H1 (cell line): ENCODE measurements around the gene RBM4B. TPM values are rescaled to one million over a fixed set of nuclear protein-coding genes. Genes with fewer than 3 reads are reported as not detected.

Source experiments
- CTCF ChIA-PET: fragments of 300-600 bp; sonication (Branson Sonifier 250); formaldehyde crosslinking; loops from one replicate; lab custom pipeline; 2021; ENCODE audit not compliant: partially characterized antibody; lab: Charles Lee
- POLR2A ChIA-PET: fragments of 300-600 bp; sonication (Branson Sonifier 250); formaldehyde crosslinking; loops from one replicate; lab custom pipeline; 2021; ENCODE audit warnings: inconsistent platforms; ENCODE audit not compliant: partially characterized antibody; lab: Charles Lee
- DNase-seq, 2 experiments: peaks; one replicate each; pipeline versions ENCODE4 v3.0.0 to v3.0.0-alpha.2; 2010 to 2022; ENCODE audit warnings: low spot score in 2 of 2, low read depth in 1 of 2, mixed read lengths in 1 of 2
- FAIRE-seq: peaks from 2 replicates; lab custom pipeline; 2011; peaks lifted over from hg19 to GRCh38; lab: Jason Lieb, UNC
- H2AFZ ChIP-seq: 2 replicates; pipeline ENCODE4 v1.8.1; 2012; ENCODE audit warnings: low read length, inconsistent platforms
- H2AK5ac ChIP-seq: 2 replicates; pipeline ENCODE4 v1.6.1; 2013; ENCODE audit warnings: low read depth, low read length
- H2BK120ac ChIP-seq: replicated peaks from 2 replicates; pipeline ENCODE3; 2013; ENCODE audit warnings: low read depth, low read length, inconsistent platforms
- H2BK12ac ChIP-seq: 2 replicates; pipeline ENCODE4 v1.6.1; 2013; ENCODE audit warnings: low read depth, low read length
- H2BK15ac ChIP-seq: 2 replicates; pipeline ENCODE4 v1.6.1; 2013; ENCODE audit warnings: low read length
- H2BK20ac ChIP-seq: 2 replicates; pipeline ENCODE4 v1.6.1; 2013; ENCODE audit warnings: low read length
- H2BK5ac ChIP-seq: 2 replicates; pipeline ENCODE4 v1.6.1; 2013; ENCODE audit warnings: low read depth, low read length
- H3K14ac ChIP-seq: 2 replicates; pipeline ENCODE4 v1.6.1; 2013; ENCODE audit warnings: inconsistent platforms; ENCODE audit not compliant: insufficient read length
- H3K18ac ChIP-seq: 2 replicates; pipeline ENCODE4 v1.6.1; 2013; ENCODE audit warnings: low read length; ENCODE audit errors: extremely low read depth
- H3K23ac ChIP-seq: 2 replicates; pipeline ENCODE4 v1.6.1; 2013; ENCODE audit warnings: inconsistent platforms; ENCODE audit not compliant: insufficient read length
- H3K23me2 ChIP-seq: 2 replicates; pipeline ENCODE4 v1.6.1; 2013; ENCODE audit warnings: low read depth, low read length
- H3K27ac ChIP-seq: 2 replicates; pipeline ENCODE4 v1.6.1; 2011; ENCODE audit warnings: low read depth, low read length, inconsistent platforms
- H3K27me3 ChIP-seq, 4 experiments: replicated peaks in 1 of 4; 1 replicate in 1 of 4; 2 replicates in 3 of 4; pipeline versions ENCODE4 v1.6.1 to v1.8.1; 2011 to 2013; ENCODE audit warnings: low read length in 3 of 4, mild to moderate bottlenecking in 3 of 4, inconsistent platforms in 2 of 4, mixed read lengths in 2 of 4, moderate library complexity in 1 of 4; ENCODE audit not compliant: control insufficient read depth in 3 of 4, insufficient read depth in 3 of 4; ENCODE audit errors: extremely low read depth in 1 of 4
- H3K36me3 ChIP-seq, 4 experiments: 2 replicates each; pipeline versions ENCODE4 v1.6.1 to v1.8.1; 2011 to 2013; ENCODE audit warnings: mild to moderate bottlenecking in 4 of 4, low read length in 3 of 4, moderate library complexity in 2 of 4, control low read depth in 1 of 4, inconsistent platforms in 1 of 4; ENCODE audit not compliant: insufficient read depth in 4 of 4, control insufficient read depth in 2 of 4
- H3K4ac ChIP-seq: replicated peaks from 2 replicates; pipeline ENCODE3; 2013; ENCODE audit warnings: low read length, low read depth, mixed read lengths, inconsistent platforms; ENCODE audit not compliant: insufficient read length
- H3K4me1 ChIP-seq, 4 experiments: replicated peaks in 1 of 4; 1 replicate in 1 of 4; 2 replicates in 3 of 4; pipeline versions ENCODE4 v1.6.1 to v1.8.1; 2011 to 2013; ENCODE audit warnings: low read length in 3 of 4, inconsistent platforms in 2 of 4, mixed read lengths in 1 of 4; ENCODE audit not compliant: insufficient read depth in 4 of 4, control insufficient read depth in 3 of 4
- H3K4me2 ChIP-seq, 2 experiments: 2 replicates each; pipeline versions ENCODE4 v1.6.1 to v1.8.1; 2011 to 2013; ENCODE audit warnings: low read depth in 2 of 2, low read length in 2 of 2, control low read depth in 1 of 2, inconsistent platforms in 1 of 2, mild to moderate bottlenecking in 1 of 2; ENCODE audit not compliant: insufficient read depth in 1 of 2
- H3K4me3 ChIP-seq, 4 experiments: fragments of 200-600, 300-600 bp in 1 of 4; sonication (generic), shearing (Covaris generic), sonication (Bioruptor Twin) in 1 of 4; 2 replicates each; pipeline versions ENCODE4 v1.5.1 to v1.8.1; 2011 to 2016; ENCODE audit warnings: low read length in 4 of 4, low read depth in 3 of 4, control low read depth in 2 of 4, inconsistent platforms in 2 of 4, mild to moderate bottlenecking in 2 of 4, mixed read lengths in 1 of 4, moderate library complexity in 1 of 4; ENCODE audit not compliant: insufficient read depth in 2 of 4; ENCODE audit errors: extremely low read depth in 1 of 4
- H3K56ac ChIP-seq: replicated peaks from 2 replicates; pipeline ENCODE3; 2013; ENCODE audit warnings: low read depth, mild to moderate bottlenecking, mixed read lengths, low read length, inconsistent platforms; ENCODE audit not compliant: insufficient read length
- H3K79me1 ChIP-seq: 2 replicates; pipeline ENCODE4 v1.6.1; 2013; ENCODE audit warnings: low read depth, low read length, control low read depth
- H3K79me2 ChIP-seq, 2 experiments: 2 replicates each; pipeline versions ENCODE4 v1.6.1 to v1.8.1; 2012 to 2013; ENCODE audit warnings: low read length in 2 of 2, mild to moderate bottlenecking in 2 of 2, inconsistent platforms in 1 of 2; ENCODE audit not compliant: insufficient read depth in 2 of 2, control insufficient read depth in 1 of 2
- H3K9ac ChIP-seq, 4 experiments: replicated peaks in 1 of 4; 1 replicate in 1 of 4; 2 replicates in 3 of 4; pipeline versions ENCODE4 v1.6.1 to v1.8.1; 2011 to 2013; ENCODE audit warnings: low read depth in 3 of 4, low read length in 3 of 4, control low read depth in 2 of 4, mild to moderate bottlenecking in 2 of 4, moderate library complexity in 2 of 4, inconsistent platforms in 1 of 4; ENCODE audit errors: extremely low read depth in 1 of 4
- H3K9me3 ChIP-seq, 2 experiments: 2 replicates each; pipeline versions ENCODE4 v1.6.1 to v1.8.1; 2012 to 2013; ENCODE audit warnings: mild to moderate bottlenecking in 2 of 2, moderate library complexity in 2 of 2, control low read depth in 1 of 2, inconsistent platforms in 1 of 2, low read depth in 1 of 2, low read length in 1 of 2, mixed read lengths in 1 of 2; ENCODE audit not compliant: insufficient read depth in 2 of 2
- H4K20me1 ChIP-seq, 2 experiments: replicated peaks in 1 of 2; 2 replicates each; pipeline versions ENCODE3 to v1.8.1; 2011 to 2013; ENCODE audit warnings: inconsistent platforms in 2 of 2, low read length in 2 of 2, mild to moderate bottlenecking in 1 of 2; ENCODE audit not compliant: insufficient read depth in 2 of 2, control insufficient read depth in 1 of 2
- H4K5ac ChIP-seq: 2 replicates; pipeline ENCODE4 v1.6.1; 2013; ENCODE audit warnings: low read length, low read depth, mixed read lengths, inconsistent platforms; ENCODE audit not compliant: insufficient read length
- H4K8ac ChIP-seq: 2 replicates; pipeline ENCODE4 v1.8.0; 2013; ENCODE audit warnings: mild to moderate bottlenecking, moderate library complexity, low read length, inconsistent platforms; ENCODE audit not compliant: insufficient read depth; ENCODE audit errors: extremely low read depth
- H4K91ac ChIP-seq: replicated peaks from 2 replicates; pipeline ENCODE3; 2013; ENCODE audit warnings: low read length, mixed read lengths, inconsistent platforms; ENCODE audit not compliant: insufficient read length
- BACH1 ChIP-seq: IDR thresholded peaks from 2 replicates; pipeline ENCODE4 v1.6.1; 2012; ENCODE audit warnings: low read length, improper control_type of control experiment
- BRCA1 ChIP-seq: IDR thresholded peaks from 2 replicates; pipeline ENCODE4 v1.6.1; 2012; ENCODE audit warnings: low read depth, low read length, improper control_type of control experiment
- CBX5 ChIP-seq: fragments of 300-800, 300-1000 bp; sonication (generic); IDR thresholded peaks from 2 replicates; pipeline ENCODE4 v1.7.1; 2016; ENCODE audit warnings: antibody characterized with exemption, low read length, low read depth
- CBX8 ChIP-seq: fragments of 300-800, 300-1000 bp; sonication (generic); IDR thresholded peaks from 2 replicates; pipeline ENCODE4 v1.7.1; 2016; ENCODE audit warnings: low read depth, low read length, borderline replicate concordance
- CTCF ChIP-seq, 3 experiments: IDR thresholded peaks; 1 replicate in 2 of 3; 2 replicates in 1 of 3; pipeline versions ENCODE4 v1.5.1 to v1.6.1; 2011; ENCODE audit warnings: low read length in 3 of 3, mild to moderate bottlenecking in 3 of 3, inconsistent platforms in 2 of 3, low read depth in 1 of 3, moderate library complexity in 1 of 3; ENCODE audit not compliant: insufficient read depth in 1 of 3; ENCODE audit errors: control extremely low read depth in 1 of 3
- EP300 ChIP-seq, 2 experiments: IDR thresholded peaks; 1 replicate in 1 of 2; 2 replicates in 1 of 2; pipeline ENCODE4 v1.6.1; 2011 to 2012; ENCODE audit warnings: low read depth in 2 of 2, low read length in 2 of 2, mild to moderate bottlenecking in 2 of 2, borderline replicate concordance in 1 of 2, inconsistent platforms in 1 of 2, moderate library complexity in 1 of 2
- KDM5A ChIP-seq: fragments of 200-600 bp; IDR thresholded peaks from 2 replicates; pipeline ENCODE4 v1.7.1; 2012; ENCODE audit warnings: mild to moderate bottlenecking, low read length, inconsistent platforms, mixed read lengths
- POU5F1 ChIP-seq: IDR thresholded peaks from 2 replicates; pipeline ENCODE4 v1.6.1; 2011; ENCODE audit warnings: low read depth, mild to moderate bottlenecking, low read length, moderate library complexity
- RXRA ChIP-seq: IDR thresholded peaks from 2 replicates; pipeline ENCODE4 v1.6.1; 2011; ENCODE audit warnings: low read depth, mild to moderate bottlenecking, low read length, moderate library complexity; ENCODE audit not compliant: insufficient read depth
- SP2 ChIP-seq: IDR thresholded peaks from 2 replicates; pipeline ENCODE4 v1.6.1; 2012; ENCODE audit warnings: mild to moderate bottlenecking, low read length, inconsistent platforms
- WGBS, 2 experiments: shearing (Covaris generic) in 1 of 2; methylation state at CpG; one replicate each; pipeline versions ENCODE4 v1.1.6 to v1.1.7; 2013 to 2015; ENCODE audit warnings: low lambda C conversion rate in 2 of 2, mixed read lengths in 2 of 2, inconsistent platforms in 1 of 2, low coverage in 1 of 2, missing lambda C conversion rate in 1 of 2; ENCODE audit not compliant: insufficient replicate concordance in 2 of 2, insufficient coverage in 1 of 2, insufficient read length in 1 of 2; ENCODE audit errors: extremely low coverage in 1 of 2, missing lambda C conversion rate in 1 of 2; 5-methylcytosine and 5-hydroxymethylcytosine counted together
- polyA plus RNA-seq, 7 experiments: library from polyadenylated mRNA; depleted of rRNA in 3 of 7; stranded (reverse) in 5 of 7; unstranded in 2 of 7; fragments of >200 nt in 5 of 7; fragments of 200-250 nt in 2 of 7; gene quantifications; 1 replicate in 5 of 7; 2 replicates in 1 of 7; 4 replicates in 1 of 7; pipeline versions ENCODE4 v1.2.1 to v1.2.3, GENCODE V29; 2011 to 2013; ENCODE audit warnings: missing spikeins in 2 of 7, mixed read lengths in 2 of 7
- total RNA-seq: library from RNA; stranded (reverse); fragmentation: NEBNext Ultra II Directional; extraction: Animal tissue kit (Norgen Biotek cat#: 25700); gene quantifications from 2 replicates; pipeline ENCODE4 v1.2.1, GENCODE V29; 2021

The RBM4B gene
- total and polyA plus RNA-seq, 2 of the 8 experiments (the other 6 are each of a cell fraction or from before 2014, with no cell fraction given), result 27.5 to 30.5 TPM

GRCh38 chr11:66715346-66716085 is 37.8 kb upstream of the RBM4B start:
- Histone ChIP-seq H3K14ac (no peak overlapping the region), H3K56ac (no peak overlapping the region), H3K4me2 (no peak overlapping the region), H3K23ac (no peak overlapping the region), H2BK120ac (no peak overlapping the region), H3K79me1 (peaks cover 11% of the 10 kb centered on the region), H3K9ac (no peak overlapping the region), H3K27me3 (no peaks in the 10 kb centered on the region), H3K4ac (no peak overlapping the region), H4K91ac (no peak overlapping the region), H3K27ac (no peak overlapping the region), H3K36me3 (peaks cover 13 to 46% (median 45%) of the 10 kb centered on the region in 4 experiments), H4K5ac (no peak overlapping the region), H4K8ac (peak overlapping the region; percentile 43; the same call in 1 of the 2 replicates), H2BK15ac (no peak overlapping the region), H2BK5ac (no peak overlapping the region), H3K4me1 (peaks cover 9 to 26% (median 21%) of the 10 kb centered on the region in 4 experiments), H3K4me3 (no peak overlapping the region), H2AFZ (no peak overlapping the region), H2BK12ac (no peak overlapping the region), H4K20me1 (no peaks in the 10 kb centered on the region), H3K18ac (no peak overlapping the region), H2BK20ac (no peak overlapping the region), H2AK5ac (no peak overlapping the region), H3K9me3 (no peaks in the 10 kb centered on the region), H3K79me2 (peaks cover 0 to 9% of the 10 kb centered on the region in 2 experiments; a peak in 1 of 4 replicates), H3K23me2 (no peaks in the 10 kb centered on the region)
- DNase-seq, result no peak
- 94% methylated on average over 18 of the region's 19 CpGs; no CpG with 5 or more reads in 1 of the 2 experiments for WGBS, 2 experiments
- POLR2A ChIA-PET, result no interaction called here
- no peak for FAIRE-seq
- CTCF ChIA-PET, result interaction anchor here (1.4 to 2.3 kb wide), 5 partner anchors 10 to 137 kb away, joined by 4 to 8 read pairs (median 6); no protein-coding TSS in a partner anchor
- TF ChIP-seq CTCF (IDR thresholded peaks at IDR 0.05; ENCODE audit: control extremely low read depth in 1 of 3, insufficient read depth in 1 of 3, low read depth in 1 of 3, low read length in 3 of 3) (no peak), KDM5A (no peak), EP300 (IDR thresholded peaks at IDR 0.05; ENCODE audit: borderline replicate concordance in 1 of 2, low read depth in 2 of 2, low read length in 2 of 2) (no peak), SP2 (no peak), POU5F1 (no peak), CBX8 (no peak), CBX5 (no peak), BRCA1 (no peak), RXRA (no peak), BACH1 (no peak)
